H1 (cell line): ENCODE data around the gene MYLK. TPM values are rescaled to one million over a fixed set of nuclear protein-coding genes. Genes with fewer than 3 reads are reported as not detected.

Experiments used
- CTCF ChIA-PET: fragments of 300-600 bp; sonication (Branson Sonifier 250); formaldehyde crosslinking; loops from one replicate; lab custom pipeline; 2021; ENCODE audit not compliant: partially characterized antibody; lab: Charles Lee
- POLR2A ChIA-PET: fragments of 300-600 bp; sonication (Branson Sonifier 250); formaldehyde crosslinking; loops from one replicate; lab custom pipeline; 2021; ENCODE audit warnings: inconsistent platforms; ENCODE audit not compliant: partially characterized antibody; lab: Charles Lee
- DNase-seq, 2 experiments: peaks; one replicate each; pipeline versions ENCODE4 v3.0.0 to v3.0.0-alpha.2; 2010 to 2022; ENCODE audit warnings: low spot score in 2 of 2, low read depth in 1 of 2, mixed read lengths in 1 of 2
- FAIRE-seq: peaks from 2 replicates; lab custom pipeline; 2011; peaks lifted over from hg19 to GRCh38; lab: Jason Lieb, UNC
- H2AFZ ChIP-seq: 2 replicates; pipeline ENCODE4 v1.8.1; 2012; ENCODE audit warnings: low read length, inconsistent platforms
- H2AK5ac ChIP-seq: 2 replicates; pipeline ENCODE4 v1.6.1; 2013; ENCODE audit warnings: low read depth, low read length
- H2BK120ac ChIP-seq: replicated peaks from 2 replicates; pipeline ENCODE3; 2013; ENCODE audit warnings: low read depth, low read length, inconsistent platforms
- H2BK12ac ChIP-seq: 2 replicates; pipeline ENCODE4 v1.6.1; 2013; ENCODE audit warnings: low read depth, low read length
- H2BK15ac ChIP-seq: 2 replicates; pipeline ENCODE4 v1.6.1; 2013; ENCODE audit warnings: low read length
- H2BK20ac ChIP-seq: 2 replicates; pipeline ENCODE4 v1.6.1; 2013; ENCODE audit warnings: low read length
- H2BK5ac ChIP-seq: 2 replicates; pipeline ENCODE4 v1.6.1; 2013; ENCODE audit warnings: low read depth, low read length
- H3K14ac ChIP-seq: 2 replicates; pipeline ENCODE4 v1.6.1; 2013; ENCODE audit warnings: inconsistent platforms; ENCODE audit not compliant: insufficient read length
- H3K18ac ChIP-seq: 2 replicates; pipeline ENCODE4 v1.6.1; 2013; ENCODE audit warnings: low read length; ENCODE audit errors: extremely low read depth
- H3K23ac ChIP-seq: 2 replicates; pipeline ENCODE4 v1.6.1; 2013; ENCODE audit warnings: inconsistent platforms; ENCODE audit not compliant: insufficient read length
- H3K23me2 ChIP-seq: 2 replicates; pipeline ENCODE4 v1.6.1; 2013; ENCODE audit warnings: low read depth, low read length
- H3K27ac ChIP-seq: 2 replicates; pipeline ENCODE4 v1.6.1; 2011; ENCODE audit warnings: low read depth, low read length, inconsistent platforms
- H3K27me3 ChIP-seq, 4 experiments: replicated peaks in 1 of 4; 1 replicate in 1 of 4; 2 replicates in 3 of 4; pipeline versions ENCODE4 v1.6.1 to v1.8.1; 2011 to 2013; ENCODE audit warnings: low read length in 3 of 4, mild to moderate bottlenecking in 3 of 4, inconsistent platforms in 2 of 4, mixed read lengths in 2 of 4, moderate library complexity in 1 of 4; ENCODE audit not compliant: control insufficient read depth in 3 of 4, insufficient read depth in 3 of 4; ENCODE audit errors: extremely low read depth in 1 of 4
- H3K36me3 ChIP-seq, 4 experiments: 2 replicates each; pipeline versions ENCODE4 v1.6.1 to v1.8.1; 2011 to 2013; ENCODE audit warnings: mild to moderate bottlenecking in 4 of 4, low read length in 3 of 4, moderate library complexity in 2 of 4, control low read depth in 1 of 4, inconsistent platforms in 1 of 4; ENCODE audit not compliant: insufficient read depth in 4 of 4, control insufficient read depth in 2 of 4
- H3K4ac ChIP-seq: replicated peaks from 2 replicates; pipeline ENCODE3; 2013; ENCODE audit warnings: low read length, low read depth, mixed read lengths, inconsistent platforms; ENCODE audit not compliant: insufficient read length
- H3K4me1 ChIP-seq, 4 experiments: replicated peaks in 1 of 4; 1 replicate in 1 of 4; 2 replicates in 3 of 4; pipeline versions ENCODE4 v1.6.1 to v1.8.1; 2011 to 2013; ENCODE audit warnings: low read length in 3 of 4, inconsistent platforms in 2 of 4, mixed read lengths in 1 of 4; ENCODE audit not compliant: insufficient read depth in 4 of 4, control insufficient read depth in 3 of 4
- H3K4me2 ChIP-seq, 2 experiments: 2 replicates each; pipeline versions ENCODE4 v1.6.1 to v1.8.1; 2011 to 2013; ENCODE audit warnings: low read depth in 2 of 2, low read length in 2 of 2, control low read depth in 1 of 2, inconsistent platforms in 1 of 2, mild to moderate bottlenecking in 1 of 2; ENCODE audit not compliant: insufficient read depth in 1 of 2
- H3K4me3 ChIP-seq, 4 experiments: fragments of 200-600, 300-600 bp in 1 of 4; sonication (generic), shearing (Covaris generic), sonication (Bioruptor Twin) in 1 of 4; 2 replicates each; pipeline versions ENCODE4 v1.5.1 to v1.8.1; 2011 to 2016; ENCODE audit warnings: low read length in 4 of 4, low read depth in 3 of 4, control low read depth in 2 of 4, inconsistent platforms in 2 of 4, mild to moderate bottlenecking in 2 of 4, mixed read lengths in 1 of 4, moderate library complexity in 1 of 4; ENCODE audit not compliant: insufficient read depth in 2 of 4; ENCODE audit errors: extremely low read depth in 1 of 4
- H3K56ac ChIP-seq: replicated peaks from 2 replicates; pipeline ENCODE3; 2013; ENCODE audit warnings: low read depth, mild to moderate bottlenecking, mixed read lengths, low read length, inconsistent platforms; ENCODE audit not compliant: insufficient read length
- H3K79me1 ChIP-seq: 2 replicates; pipeline ENCODE4 v1.6.1; 2013; ENCODE audit warnings: low read depth, low read length, control low read depth
- H3K79me2 ChIP-seq, 2 experiments: 2 replicates each; pipeline versions ENCODE4 v1.6.1 to v1.8.1; 2012 to 2013; ENCODE audit warnings: low read length in 2 of 2, mild to moderate bottlenecking in 2 of 2, inconsistent platforms in 1 of 2; ENCODE audit not compliant: insufficient read depth in 2 of 2, control insufficient read depth in 1 of 2
- H3K9ac ChIP-seq, 4 experiments: replicated peaks in 1 of 4; 1 replicate in 1 of 4; 2 replicates in 3 of 4; pipeline versions ENCODE4 v1.6.1 to v1.8.1; 2011 to 2013; ENCODE audit warnings: low read depth in 3 of 4, low read length in 3 of 4, control low read depth in 2 of 4, mild to moderate bottlenecking in 2 of 4, moderate library complexity in 2 of 4, inconsistent platforms in 1 of 4; ENCODE audit errors: extremely low read depth in 1 of 4
- H3K9me3 ChIP-seq, 2 experiments: 2 replicates each; pipeline versions ENCODE4 v1.6.1 to v1.8.1; 2012 to 2013; ENCODE audit warnings: mild to moderate bottlenecking in 2 of 2, moderate library complexity in 2 of 2, control low read depth in 1 of 2, inconsistent platforms in 1 of 2, low read depth in 1 of 2, low read length in 1 of 2, mixed read lengths in 1 of 2; ENCODE audit not compliant: insufficient read depth in 2 of 2
- H4K20me1 ChIP-seq, 2 experiments: replicated peaks in 1 of 2; 2 replicates each; pipeline versions ENCODE3 to v1.8.1; 2011 to 2013; ENCODE audit warnings: inconsistent platforms in 2 of 2, low read length in 2 of 2, mild to moderate bottlenecking in 1 of 2; ENCODE audit not compliant: insufficient read depth in 2 of 2, control insufficient read depth in 1 of 2
- H4K5ac ChIP-seq: 2 replicates; pipeline ENCODE4 v1.6.1; 2013; ENCODE audit warnings: low read length, low read depth, mixed read lengths, inconsistent platforms; ENCODE audit not compliant: insufficient read length
- H4K8ac ChIP-seq: 2 replicates; pipeline ENCODE4 v1.8.0; 2013; ENCODE audit warnings: mild to moderate bottlenecking, moderate library complexity, low read length, inconsistent platforms; ENCODE audit not compliant: insufficient read depth; ENCODE audit errors: extremely low read depth
- H4K91ac ChIP-seq: replicated peaks from 2 replicates; pipeline ENCODE3; 2013; ENCODE audit warnings: low read length, mixed read lengths, inconsistent platforms; ENCODE audit not compliant: insufficient read length
- ATF2 ChIP-seq: IDR thresholded peaks from 2 replicates; pipeline ENCODE4 v1.6.1; 2012; ENCODE audit warnings: low read length, inconsistent platforms
- BRCA1 ChIP-seq: IDR thresholded peaks from 2 replicates; pipeline ENCODE4 v1.6.1; 2012; ENCODE audit warnings: low read depth, low read length, improper control_type of control experiment
- CBX5 ChIP-seq: fragments of 300-800, 300-1000 bp; sonication (generic); IDR thresholded peaks from 2 replicates; pipeline ENCODE4 v1.7.1; 2016; ENCODE audit warnings: antibody characterized with exemption, low read length, low read depth
- CHD2 ChIP-seq: IDR thresholded peaks from 2 replicates; pipeline ENCODE4 v1.6.1; 2012; ENCODE audit warnings: low read length, improper control_type of control experiment
- CREB1 ChIP-seq: IDR thresholded peaks from 2 replicates; pipeline ENCODE4 v1.6.1; 2012; ENCODE audit warnings: inconsistent platforms
- E2F6 ChIP-seq: IDR thresholded peaks from 2 replicates; pipeline ENCODE4 v1.6.1; 2012; ENCODE audit warnings: inconsistent platforms
- EZH2 ChIP-seq: fragments of 200-600 bp; sonication (generic); IDR thresholded peaks from 2 replicates; pipeline ENCODE4 v1.7.1; 2012; ENCODE audit warnings: low read depth, mild to moderate bottlenecking, moderate library complexity, low read length, inconsistent platforms; ENCODE audit not compliant: severe bottlenecking
- GTF2F1 ChIP-seq: IDR thresholded peaks from 2 replicates; pipeline ENCODE4 v1.6.1; 2012; ENCODE audit warnings: low read depth, low read length, improper control_type of control experiment, borderline replicate concordance
- POLR2AphosphoS5 ChIP-seq: IDR thresholded peaks from 2 replicates; pipeline ENCODE4 v1.6.1; 2011; ENCODE audit warnings: low read depth, low read length
- SIX5 ChIP-seq: IDR thresholded peaks from 2 replicates; pipeline ENCODE4 v1.6.1; 2011; ENCODE audit warnings: mild to moderate bottlenecking, low read depth, low read length
- TAF1 ChIP-seq: IDR thresholded peaks from 2 replicates; pipeline ENCODE4 v1.6.1; 2011; ENCODE audit warnings: mild to moderate bottlenecking, low read depth, low read length
- TAF7 ChIP-seq: optimal IDR thresholded peaks from 2 replicates; pipeline ENCODE3; 2011; ENCODE audit warnings: low read depth, mild to moderate bottlenecking, inconsistent platforms, low read length, moderate library complexity, borderline replicate concordance
- TBP ChIP-seq: IDR thresholded peaks from 2 replicates; pipeline ENCODE4 v1.6.1; 2011; ENCODE audit warnings: low read depth, low read length, improper control_type of control experiment
- YY1 ChIP-seq: IDR thresholded peaks from 2 replicates; pipeline ENCODE4 v1.6.1; 2011; ENCODE audit warnings: low read depth, mild to moderate bottlenecking, low read length
- WGBS, 2 experiments: shearing (Covaris generic) in 1 of 2; methylation state at CpG; one replicate each; pipeline versions ENCODE4 v1.1.6 to v1.1.7; 2013 to 2015; ENCODE audit warnings: low lambda C conversion rate in 2 of 2, mixed read lengths in 2 of 2, inconsistent platforms in 1 of 2, low coverage in 1 of 2, missing lambda C conversion rate in 1 of 2; ENCODE audit not compliant: insufficient replicate concordance in 2 of 2, insufficient coverage in 1 of 2, insufficient read length in 1 of 2; ENCODE audit errors: extremely low coverage in 1 of 2, missing lambda C conversion rate in 1 of 2; 5-methylcytosine and 5-hydroxymethylcytosine counted together
- polyA plus RNA-seq, 7 experiments: library from polyadenylated mRNA; depleted of rRNA in 3 of 7; stranded (reverse) in 5 of 7; unstranded in 2 of 7; fragments of >200 nt in 5 of 7; fragments of 200-250 nt in 2 of 7; gene quantifications; 1 replicate in 5 of 7; 2 replicates in 1 of 7; 4 replicates in 1 of 7; pipeline versions ENCODE4 v1.2.1 to v1.2.3, GENCODE V29; 2011 to 2013; ENCODE audit warnings: missing spikeins in 2 of 7, mixed read lengths in 2 of 7
- total RNA-seq: library from RNA; stranded (reverse); fragmentation: NEBNext Ultra II Directional; extraction: Animal tissue kit (Norgen Biotek cat#: 25700); gene quantifications from 2 replicates; pipeline ENCODE4 v1.2.1, GENCODE V29; 2021

MYLK gene
- total and polyA plus RNA-seq, 2 of the 8 experiments (the other 6 are each of a cell fraction or from before 2014, with no cell fraction given): 11.6 to 21.3 TPM

GRCh38 chr3:123735456-123735855, 148.7 kb downstream of the MYLK start:
- CTCF ChIA-PET: interaction anchor here (0.6 to 1.3 kb wide), 2 partner anchors 10 to 12 kb away, joined by 3 read pairs; no protein-coding TSS in a partner anchor

More at GRCh38 chr3:123735456-123735855, 148.7 kb downstream of the MYLK start:
- Histone ChIP-seq H3K4me1 (no peaks in the 10 kb centered on the region), H3K18ac (no peak overlapping the region), H3K27ac (no peak overlapping the region), H4K91ac (no peak overlapping the region), H3K14ac (no peak overlapping the region), H3K4me2 (no peak overlapping the region), H2BK15ac (no peak overlapping the region), H4K20me1 (no peaks in the 10 kb centered on the region), H3K79me1 (no peaks in the 10 kb centered on the region), H2AK5ac (no peak overlapping the region), H3K4ac (no peak overlapping the region), H2BK12ac (no peak overlapping the region), H3K36me3 (no peaks in the 10 kb centered on the region), H2BK120ac (no peak overlapping the region), H3K27me3 (no peaks in the 10 kb centered on the region), H4K8ac (no peak overlapping the region), H3K79me2 (no peaks in the 10 kb centered on the region), H2BK5ac (no peak overlapping the region), H3K9me3 (no peaks in the 10 kb centered on the region), H2AFZ (no peak overlapping the region), H3K23ac (no peak overlapping the region), H3K23me2 (no peaks in the 10 kb centered on the region), H4K5ac (no peak overlapping the region), H3K9ac (no peak overlapping the region), H3K56ac (no peak overlapping the region), H3K4me3 (no peak overlapping the region), H2BK20ac (no peak overlapping the region)
- DNase-seq (no peak), FAIRE-seq (no peak)
- WGBS, 2 experiments: 88% methylated on average over 2 of the region's 2 CpGs; no CpG with 5 or more reads in 1 of the 2 experiments
- POLR2A ChIA-PET: no interaction called here
- no peak for TF ChIP-seq CBX5
- TF ChIP-seq EZH2: no peak
- no peak for TF ChIP-seq SIX5
- no peak for TF ChIP-seq POLR2AphosphoS5
- no peak for TF ChIP-seq E2F6
- TF ChIP-seq CREB1: no peak
- no peak for TF ChIP-seq TBP
- no peak for TF ChIP-seq YY1
- TF ChIP-seq ATF2: no peak
- TF ChIP-seq BRCA1: no peak
- TF ChIP-seq GTF2F1: no peak
- TF ChIP-seq TAF7: no peak
- no peak for TF ChIP-seq TAF1
- TF ChIP-seq CHD2: no peak
